ENCODE results near the gene BCAS3. TPM values are rescaled to one million over a fixed set of nuclear protein-coding genes. Genes with fewer than 3 reads are reported as not detected.

The BCAS3 gene
- total RNA-seq, 2 experiments from 2014 or later = 20.1 to 31.8 TPM

GRCh38 chr17:61397086-61397842 lies 719.6 kb downstream of the BCAS3 start:
- intact Hi-C loops (cut with DNase I, micrococcal nuclease) = no loop called here
- H3K9me3 ChIP-seq (ENCODE audit: control insufficient read depth in 1 of 2, insufficient read depth in 1 of 2, low read length in 2 of 2) = peaks cover 0 to 39% of the 10 kb centered on the region in 2 experiments
- Mint-ChIP-seq H3K27ac (no peak overlapping the region), H3K27me3 (peaks cover 63% of the 10 kb centered on the region), H3K36me3 (ENCODE audit: low read depth) (no peaks in the 10 kb centered on the region), H3K4me1 (ENCODE audit: low read depth) (peaks cover 23% of the 10 kb centered on the region), H3K9me3 (no peaks in the 10 kb centered on the region), H3K4me3 (no peak overlapping the region)
- DNase-seq (no peak), ATAC-seq (ENCODE audit: poor library complexity) (no peak)
- POLR2A ChIA-PET = interaction anchor here (0.7 kb wide), 1 partner anchor 10 kb away, joined by 3 read pairs; no protein-coding TSS in a partner anchor
- CTCF ChIA-PET = interaction anchor here (1.4 kb wide), 1 partner anchor 15 kb away, joined by 3 read pairs; no protein-coding TSS in a partner anchor
- peaks cover 48 to 61% of the 10 kb centered on the region in 2 experiments for H3K27me3 ChIP-seq (ENCODE audit: control insufficient read depth in 1 of 2, insufficient read depth in 2 of 2, low read length in 2 of 2)
- peaks cover 48% of the 10 kb centered on the region for H3K4me1 ChIP-seq (ENCODE audit: insufficient read depth, low read length)
- no peak overlapping the region for H3K27ac ChIP-seq (ENCODE audit: low read depth in 1 of 2, low read length in 2 of 2)
- TF ChIP-seq CTCF (IDR thresholded peaks at IDR 0.05) = no peak
- no peaks in the 10 kb centered on the region for H3K36me3 ChIP-seq (ENCODE audit: insufficient read depth, low read length)
- H3K4me3 ChIP-seq (ENCODE audit: low read length) = no peak overlapping the region

GRCh38 chr17:61398721-61399130 lies 721.1 kb downstream of the BCAS3 start:
- Mint-ChIP-seq H3K4me3 (peak overlapping the region; percentile 64), H3K9me3 (no peaks in the 10 kb centered on the region), H3K36me3 (ENCODE audit: low read depth) (no peaks in the 10 kb centered on the region), H3K4me1 (ENCODE audit: low read depth) (peaks cover 38% of the 10 kb centered on the region), H3K27ac (no peak overlapping the region), H3K27me3 (peaks cover 64% of the 10 kb centered on the region)
- H3K4me1 ChIP-seq (ENCODE audit: insufficient read depth, low read length) = peaks cover 59% of the 10 kb centered on the region
- peaks cover 62 to 75% of the 10 kb centered on the region in 2 experiments for H3K27me3 ChIP-seq (ENCODE audit: control insufficient read depth in 1 of 2, insufficient read depth in 2 of 2, low read length in 2 of 2)
- intact Hi-C loops (cut with DNase I, micrococcal nuclease) = no loop called here
- CTCF ChIA-PET = no interaction called here
- ATAC-seq (ENCODE audit: poor library complexity) (no peak), DNase-seq (no peak)
- no peak for TF ChIP-seq CTCF (IDR thresholded peaks at IDR 0.05)
- POLR2A ChIA-PET = no interaction called here
- no peak overlapping the region for H3K27ac ChIP-seq (ENCODE audit: low read depth in 1 of 2, low read length in 2 of 2)
- H3K9me3 ChIP-seq (ENCODE audit: control insufficient read depth in 1 of 2, insufficient read depth in 1 of 2, low read length in 2 of 2) = peaks cover 0 to 49% of the 10 kb centered on the region in 2 experiments
- no peaks in the 10 kb centered on the region for H3K36me3 ChIP-seq (ENCODE audit: insufficient read depth, low read length)
- H3K4me3 ChIP-seq (ENCODE audit: low read length) = no peak overlapping the region

- DNase-seq (no peak), ATAC-seq (ENCODE audit: poor library complexity) (no peak)
- peaks cover 44% of the 10 kb centered on the region for H3K4me1 Mint-ChIP-seq (ENCODE audit: low read depth)
- no peaks in the 10 kb centered on the region for H3K36me3 Mint-ChIP-seq (ENCODE audit: low read depth)
- intact Hi-C loops (cut with DNase I, micrococcal nuclease) = loop anchor here in 1 of 2 experiments (10.0 kb wide), 2 partner anchors 265 to 675 kb away; no protein-coding TSS in a partner anchor
- ChIA-PET POLR2A (no interaction called here), CTCF (no interaction called here)
- Histone ChIP-seq H3K27ac (ENCODE audit: low read depth in 1 of 2, low read length in 2 of 2) (no peak within 1 kb of the TSS), H3K4me1 (ENCODE audit: insufficient read depth, low read length) (peaks cover 66% of the 10 kb centered on the region), H3K27me3 (ENCODE audit: control insufficient read depth in 1 of 2, insufficient read depth in 2 of 2, low read length in 2 of 2) (peaks cover 69 to 82% of the 10 kb centered on the region in 2 experiments), H3K4me3 (ENCODE audit: low read length) (peak within 1 kb of the TSS; percentile 10), H3K9me3 (ENCODE audit: control insufficient read depth in 1 of 2, insufficient read depth in 1 of 2, low read length in 2 of 2) (peaks cover 0 to 55% of the 10 kb centered on the region in 2 experiments), H3K36me3 (ENCODE audit: insufficient read depth, low read length) (no peaks in the 10 kb centered on the region)
- H3K4me3 Mint-ChIP-seq = peak within 1 kb of the TSS; percentile 64
- TF ChIP-seq CTCF (IDR thresholded peaks at IDR 0.05) = no peak
- H3K27me3 Mint-ChIP-seq = peaks cover 68% of the 10 kb centered on the region
- H3K9me3 Mint-ChIP-seq = no peaks in the 10 kb centered on the region
- H3K27ac Mint-ChIP-seq = no peak within 1 kb of the TSS
These were observed 721.7 kb downstream of the BCAS3 start, which contains the start of gene TBX2 for GRCh38 chr17:61399131-61400065. TSS of gene TBX2 (plus strand) at chr17:61399843. CDS start at chr17:61400177, 334 bp downstream.
